Esophagus squamous epithelium (tissue), 5 donors: ENCODE data around the gene SLC25A22. TPM values are rescaled to one million over a fixed set of nuclear protein-coding genes. Genes with fewer than 3 reads are reported as not detected.

ENCODE experiments used
- DNase-seq: peaks from one replicate; lab custom pipeline; 2025; lab: John Stamatoyannopoulos, UW
- H3K27ac ChIP-seq, 4 donors: fragments of 200-600 bp; sonication (generic); one replicate each; pipeline ENCODE4 v1.5.1; 2016 to 2019; ENCODE audit warnings: mild to moderate bottlenecking in 1 of 4
- H3K27me3 ChIP-seq, 4 donors: fragments of 200-600 bp; sonication (generic); 1 replicate in 3 of 4; 2 replicates in 1 of 4; pipeline versions ENCODE4 v1.5.1 to v1.6.0; 2017 to 2021; ENCODE audit warnings: antibody characterized with exemption in 1 of 4
- H3K36me3 ChIP-seq, 3 donors: fragments of 200-600 bp; sonication (generic); one replicate each; pipeline ENCODE4 v1.5.1; 2016 to 2019
- H3K4me1 ChIP-seq, 3 donors: fragments of 200-600 bp; sonication (generic); one replicate each; pipeline ENCODE4 v1.5.1; 2017 to 2019
- H3K4me3 ChIP-seq, 4 donors: fragments of 200-600 bp; sonication (generic); 1 replicate in 3 of 4; 2 replicates in 1 of 4; pipeline ENCODE4 v1.5.1; 2016 to 2019; ENCODE audit warnings: mild to moderate bottlenecking in 2 of 4, moderate library complexity in 1 of 4
- H3K9me3 ChIP-seq, 3 donors: fragments of 200-600 bp; sonication (generic); one replicate each; pipeline ENCODE4 v1.5.1; 2016 to 2019
- POLR2A ChIP-seq, 4 donors: fragments of 450-650 bp; IDR thresholded peaks; one replicate each; pipeline ENCODE4 v1.6.1; 2017; ENCODE audit warnings: antibody characterized with exemption in 4 of 4, mild to moderate bottlenecking in 4 of 4, moderate library complexity in 3 of 4
- WGBS, 2 donors: methylation state at CpG; one replicate each; pipeline ENCODE4 v1.1.5; 2018; 5-methylcytosine and 5-hydroxymethylcytosine counted together
- intact Hi-C: fragments of 100-400 bp; cut with DNase I; formaldehyde crosslinking; loops from one replicate; pipeline ENCODE4 v1.15.0; 2022
- total RNA-seq, 4 donors: library from RNA; depleted of rRNA; stranded (reverse); fragments of >200 nt; gene quantifications; one replicate each; pipeline ENCODE4 v1.1.0, GENCODE V29; 2016
- TF ChIP-seq, protein P1 (sequence below), 6 experiments: fragments of 450-650 bp in 4 of 6; fragments of 200-600 bp in 2 of 6; sonication (generic) in 2 of 6; IDR thresholded peaks; one replicate each; pipeline ENCODE4 v1.5.1; 2016 to 2019; ENCODE audit warnings: antibody characterized with exemption in 6 of 6, mild to moderate bottlenecking in 4 of 6, moderate library complexity in 4 of 6
- donor health status: DM: yes; HTN: yes; CAD: no.

Gene SLC25A22
- total RNA-seq, 4 donors from 2014 or later = 4.0 to 14.7 (median 9.8) TPM

DNA sequence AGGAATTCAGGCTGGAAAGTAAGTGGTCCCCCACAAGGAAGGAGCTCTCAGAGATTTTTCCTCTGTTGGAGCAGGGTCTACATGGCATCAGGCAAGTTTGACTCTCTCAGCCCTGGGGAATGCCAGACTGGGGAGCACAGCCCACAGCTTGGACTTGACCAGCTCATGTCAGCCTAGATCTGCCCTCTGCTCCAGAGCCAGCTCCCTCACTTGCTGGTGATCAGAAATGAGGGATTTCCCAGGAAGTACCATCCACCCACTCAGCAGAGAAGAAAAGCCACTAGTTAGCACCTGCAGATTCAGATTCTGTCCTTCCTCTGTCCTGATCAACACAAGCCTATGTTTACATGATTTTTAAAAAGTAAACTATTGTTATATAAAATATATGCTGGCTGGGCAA, 37.8 kb downstream of the SLC25A22 start:
- H3K9me3 ChIP-seq = no peaks in the 10 kb centered on the region
- H3K4me3 ChIP-seq = no peak overlapping the region
- TF ChIP-seq POLR2A (IDR thresholded peaks at IDR 0.05) = no peak
- TF ChIP-seq, protein P1, sequence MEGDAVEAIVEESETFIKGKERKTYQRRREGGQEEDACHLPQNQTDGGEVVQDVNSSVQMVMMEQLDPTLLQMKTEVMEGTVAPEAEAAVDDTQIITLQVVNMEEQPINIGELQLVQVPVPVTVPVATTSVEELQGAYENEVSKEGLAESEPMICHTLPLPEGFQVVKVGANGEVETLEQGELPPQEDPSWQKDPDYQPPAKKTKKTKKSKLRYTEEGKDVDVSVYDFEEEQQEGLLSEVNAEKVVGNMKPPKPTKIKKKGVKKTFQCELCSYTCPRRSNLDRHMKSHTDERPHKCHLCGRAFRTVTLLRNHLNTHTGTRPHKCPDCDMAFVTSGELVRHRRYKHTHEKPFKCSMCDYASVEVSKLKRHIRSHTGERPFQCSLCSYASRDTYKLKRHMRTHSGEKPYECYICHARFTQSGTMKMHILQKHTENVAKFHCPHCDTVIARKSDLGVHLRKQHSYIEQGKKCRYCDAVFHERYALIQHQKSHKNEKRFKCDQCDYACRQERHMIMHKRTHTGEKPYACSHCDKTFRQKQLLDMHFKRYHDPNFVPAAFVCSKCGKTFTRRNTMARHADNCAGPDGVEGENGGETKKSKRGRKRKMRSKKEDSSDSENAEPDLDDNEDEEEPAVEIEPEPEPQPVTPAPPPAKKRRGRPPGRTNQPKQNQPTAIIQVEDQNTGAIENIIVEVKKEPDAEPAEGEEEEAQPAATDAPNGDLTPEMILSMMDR (IDR thresholded peaks at IDR 0.05) = no peak
- peaks cover 47 to 97% (median 79%) of the 10 kb centered on the region in 3 donors for H3K36me3 ChIP-seq
- H3K27ac ChIP-seq = peak overlapping the region in 1 of 4 donors; percentile 1
- no peaks in the 10 kb centered on the region for H3K27me3 ChIP-seq
- no peak for DNase-seq
- intact Hi-C loops = no loop called here
- H3K4me1 ChIP-seq = peaks cover 0 to 30% (median 7%) of the 10 kb centered on the region in 3 donors

DNA sequence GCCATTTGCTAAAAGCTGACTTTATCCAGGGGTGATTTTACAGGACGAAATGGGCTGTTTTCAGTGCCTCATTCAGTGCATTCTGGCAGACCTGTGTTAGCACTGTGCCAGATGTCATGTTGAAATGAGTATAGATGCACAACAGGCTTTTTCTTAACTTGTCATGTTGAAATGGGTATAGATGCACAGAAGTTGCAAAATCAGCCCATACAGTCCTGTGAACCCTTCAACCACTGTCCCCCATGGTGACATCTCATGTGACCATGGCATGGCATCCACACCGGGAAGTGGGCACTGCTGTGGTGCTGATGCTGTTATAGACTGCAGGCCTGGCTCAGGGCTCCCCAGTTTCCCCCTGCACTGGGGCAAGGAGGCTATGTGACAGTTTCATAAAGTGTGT, 48.4 kb downstream of the SLC25A22 start:
- no peak for TF ChIP-seq POLR2A (IDR thresholded peaks at IDR 0.05)
- TF ChIP-seq, protein P1 (IDR thresholded peaks at IDR 0.05) = no peak
- Histone ChIP-seq H3K27ac (peak overlapping the region in 3 of 4 donors; percentile 94 to 96 (median 94)), H3K36me3 (peaks cover 0 to 43% (median 0%) of the 10 kb centered on the region in 3 donors), H3K27me3 (no peaks in the 10 kb centered on the region), H3K9me3 (no peaks in the 10 kb centered on the region), H3K4me3 (peak overlapping the region in 3 of 4 donors; percentile 83 to 96 (median 88)), H3K4me1 (peaks cover 4 to 53% (median 22%) of the 10 kb centered on the region in 3 donors)
- no peak for DNase-seq
- intact Hi-C loops = no loop called here
- WGBS, 2 donors = 51 to 53% methylated on average over 2 of the region's 2 CpGs

DNA sequence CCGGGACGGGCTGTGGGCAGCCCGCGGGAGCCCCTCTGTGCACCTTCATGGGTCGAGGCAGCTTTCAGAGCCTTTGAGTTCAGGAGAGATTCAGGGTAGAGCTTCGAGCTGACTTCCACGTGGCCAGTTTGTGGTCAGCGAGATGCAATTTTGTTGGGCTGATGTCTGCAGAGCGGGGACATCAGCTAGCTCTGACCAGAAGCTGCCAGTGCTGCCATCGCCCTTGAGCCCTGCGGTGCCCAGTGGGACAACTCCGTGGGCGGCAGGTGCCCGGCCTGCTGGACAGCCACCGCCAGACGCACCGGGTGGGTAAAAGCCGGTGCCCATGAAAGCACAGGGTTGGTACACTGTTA, 50.1 kb downstream of the SLC25A22 start:
- Histone ChIP-seq H3K4me1 (peaks cover 4 to 53% (median 22%) of the 10 kb centered on the region in 3 donors), H3K36me3 (peaks cover 0 to 26% (median 0%) of the 10 kb centered on the region in 3 donors), H3K27ac (peak overlapping the region; percentile 92 to 96 (median 94)), H3K9me3 (no peaks in the 10 kb centered on the region), H3K27me3 (no peaks in the 10 kb centered on the region), H3K4me3 (peak overlapping the region; percentile 83 to 96 (median 88))
- intact Hi-C loops = no loop called here
- no peak for DNase-seq
- 0 to 9% methylated on average over 4 to 11 of the region's 18 CpGs for WGBS, 2 donors
- no peak for TF ChIP-seq POLR2A (IDR thresholded peaks at IDR 0.05)
- TF ChIP-seq, protein P1 (IDR thresholded peaks at IDR 0.05) = no peak

DNA sequence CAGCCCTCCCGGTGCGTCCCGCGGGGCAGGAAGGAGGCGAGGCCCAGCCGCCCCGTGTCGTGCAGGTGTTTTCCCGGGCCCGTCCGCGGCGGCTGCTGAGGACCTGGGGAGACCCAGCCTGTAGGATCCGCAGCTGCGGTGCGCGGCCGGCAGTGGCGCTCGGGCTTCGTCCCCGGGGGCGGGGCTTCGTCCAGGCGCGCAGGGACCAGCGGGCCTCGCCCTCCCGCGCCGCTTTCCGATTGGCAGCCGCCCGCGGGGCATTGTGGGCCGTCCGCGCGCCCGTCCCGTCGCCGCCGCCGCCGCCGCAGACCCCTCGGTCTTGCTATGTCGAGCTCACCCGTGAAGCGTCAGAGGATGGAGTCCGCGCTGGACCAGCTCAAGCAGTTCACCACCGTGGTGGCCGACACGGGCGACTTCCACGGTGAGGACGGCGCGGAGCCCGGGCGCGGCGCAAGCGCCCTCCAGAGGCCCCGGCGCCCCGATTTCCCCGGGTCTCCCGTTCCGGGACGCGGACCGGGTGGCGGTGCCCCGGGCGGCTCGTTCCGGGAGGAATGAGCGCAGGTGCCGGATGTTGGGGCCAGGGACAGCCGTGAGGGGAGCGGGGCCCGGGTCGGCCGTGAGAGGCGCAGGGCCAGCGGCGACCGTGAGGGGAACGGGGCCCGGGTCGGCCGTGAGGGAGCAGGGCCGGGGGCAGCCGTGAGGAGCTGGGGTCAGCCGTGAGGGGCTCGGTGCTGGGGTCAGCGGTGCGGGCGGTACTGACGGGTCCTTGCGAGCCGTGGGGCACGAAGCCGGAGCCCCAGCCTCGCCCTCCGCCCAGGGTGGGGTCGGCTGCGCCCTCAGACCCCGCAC, 50.7 kb downstream of the SLC25A22 start, which contains the start of gene TALDO1:
TALDO1 (plus strand) TSS at position 307 of the 849 bp plus-strand sequence; CDS start at position 325, 18 bp downstream.
- intact Hi-C loops = no loop called here
- TF ChIP-seq POLR2A (IDR thresholded peaks at IDR 0.05) = peak in 3 of 4 donors; percentile 65 to 85 (median 74)
- TF ChIP-seq, protein P1 (IDR thresholded peaks at IDR 0.05) = peak in 3 of 6 experiments; percentile 8 to 40 (median 22)
- H3K4me1 ChIP-seq = peaks cover 4 to 56% (median 22%) of the 10 kb centered on the region in 3 donors
- WGBS, 2 donors = 0% methylated on average over 2 to 3 of the region's 112 CpGs
- no peaks in the 10 kb centered on the region for H3K9me3 ChIP-seq
- H3K27ac ChIP-seq = peak within 1 kb of the TSS; percentile 92 to 96 (median 94)
- H3K27me3 ChIP-seq = no peaks in the 10 kb centered on the region
- DNase-seq = peak; percentile 44
- H3K36me3 ChIP-seq = peaks cover 0 to 20% (median 0%) of the 10 kb centered on the region in 3 donors
- H3K4me3 ChIP-seq = peak within 1 kb of the TSS; percentile 83 to 96 (median 88)
